Muscle layer of colon (tissue), 2 donors: Measurements from ENCODE around the gene DUSP16.

ENCODE experiments used
- H3K27ac ChIP-seq: one replicate; pipeline ENCODE4 v1.7.0; 2013; ENCODE audit warnings: low read depth, mild to moderate bottlenecking, low read length, moderate library complexity
- H3K27me3 ChIP-seq, 2 donors: one replicate each; pipeline ENCODE4 v1.7.0; 2013; ENCODE audit warnings: low read length in 2 of 2, mild to moderate bottlenecking in 2 of 2; ENCODE audit not compliant: insufficient read depth in 2 of 2, control insufficient read depth in 1 of 2
- H3K36me3 ChIP-seq: one replicate; pipeline ENCODE4 v1.7.0; 2013; ENCODE audit warnings: mild to moderate bottlenecking, low read length; ENCODE audit not compliant: insufficient read depth
- H3K4me1 ChIP-seq: one replicate; pipeline ENCODE4 v1.7.0; 2013; ENCODE audit warnings: mild to moderate bottlenecking, low read length; ENCODE audit not compliant: insufficient read depth
- H3K4me3 ChIP-seq, 2 donors: one replicate each; pipeline ENCODE4 v1.7.0; 2013; ENCODE audit warnings: low read length in 2 of 2, low read depth in 1 of 2, mild to moderate bottlenecking in 1 of 2, moderate library complexity in 1 of 2
- H3K9ac ChIP-seq: one replicate; pipeline ENCODE4 v1.7.0; 2013; ENCODE audit warnings: low read length
- H3K9me3 ChIP-seq: one replicate; pipeline ENCODE4 v1.7.0; 2013; ENCODE audit warnings: mild to moderate bottlenecking, low read length
- donor health status: abdominal sarcoma.
- donor health status: Adenocarcinoma of cecum.

Gene DUSP16, protein sequence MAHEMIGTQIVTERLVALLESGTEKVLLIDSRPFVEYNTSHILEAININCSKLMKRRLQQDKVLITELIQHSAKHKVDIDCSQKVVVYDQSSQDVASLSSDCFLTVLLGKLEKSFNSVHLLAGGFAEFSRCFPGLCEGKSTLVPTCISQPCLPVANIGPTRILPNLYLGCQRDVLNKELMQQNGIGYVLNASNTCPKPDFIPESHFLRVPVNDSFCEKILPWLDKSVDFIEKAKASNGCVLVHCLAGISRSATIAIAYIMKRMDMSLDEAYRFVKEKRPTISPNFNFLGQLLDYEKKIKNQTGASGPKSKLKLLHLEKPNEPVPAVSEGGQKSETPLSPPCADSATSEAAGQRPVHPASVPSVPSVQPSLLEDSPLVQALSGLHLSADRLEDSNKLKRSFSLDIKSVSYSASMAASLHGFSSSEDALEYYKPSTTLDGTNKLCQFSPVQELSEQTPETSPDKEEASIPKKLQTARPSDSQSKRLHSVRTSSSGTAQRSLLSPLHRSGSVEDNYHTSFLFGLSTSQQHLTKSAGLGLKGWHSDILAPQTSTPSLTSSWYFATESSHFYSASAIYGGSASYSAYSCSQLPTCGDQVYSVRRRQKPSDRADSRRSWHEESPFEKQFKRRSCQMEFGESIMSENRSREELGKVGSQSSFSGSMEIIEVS

DNA sequence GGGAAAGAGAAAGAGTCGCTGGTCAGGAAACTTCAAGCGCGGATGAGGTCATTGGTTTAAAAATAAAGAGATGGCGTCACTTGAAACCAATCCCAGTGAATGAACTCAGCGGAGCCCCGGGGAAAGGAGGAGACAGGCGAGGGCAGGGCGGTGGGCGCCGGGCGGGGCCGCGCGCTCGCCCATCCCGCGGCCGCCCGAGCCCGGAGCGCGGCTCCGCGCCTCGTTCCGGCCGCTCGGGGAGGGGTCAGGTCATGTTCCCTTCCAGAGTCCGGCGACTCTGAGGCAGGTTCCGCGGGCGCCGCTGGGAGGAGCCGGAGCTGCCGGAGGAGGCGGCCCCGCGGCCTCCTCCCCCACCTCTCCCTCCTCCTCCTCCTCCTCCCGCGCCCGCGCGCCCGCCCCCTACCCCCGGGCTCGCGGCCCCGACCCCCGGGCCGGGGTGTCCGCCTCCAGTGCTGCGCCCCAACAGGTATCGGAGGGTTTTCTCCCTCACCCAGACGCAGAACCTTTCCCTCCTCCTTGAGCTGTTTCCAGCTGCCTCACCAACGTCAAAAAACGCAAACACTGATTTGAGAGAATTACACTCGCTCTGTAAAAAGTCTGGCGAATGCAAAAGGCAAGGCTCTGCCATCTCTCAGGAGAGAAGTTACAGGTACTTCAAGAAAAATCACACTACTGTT lies at the start of gene DUSP16:
DUSP16 (minus strand) TSS at position 279 of the 677 bp plus-strand sequence. CDS start 41,765 bp downstream, outside the sequence.
- H3K27me3 ChIP-seq: no peaks in the 10 kb centered on the region
- no peaks in the 10 kb centered on the region for H3K36me3 ChIP-seq
- no peaks in the 10 kb centered on the region for H3K9me3 ChIP-seq
- H3K27ac ChIP-seq: peak within 1 kb of the TSS; percentile 95
- peak within 1 kb of the TSS; percentile 94 for H3K9ac ChIP-seq
- H3K4me3 ChIP-seq: peak within 1 kb of the TSS; percentile 64 to 85
- H3K4me1 ChIP-seq: peaks cover 25% of the 10 kb centered on the region

DNA sequence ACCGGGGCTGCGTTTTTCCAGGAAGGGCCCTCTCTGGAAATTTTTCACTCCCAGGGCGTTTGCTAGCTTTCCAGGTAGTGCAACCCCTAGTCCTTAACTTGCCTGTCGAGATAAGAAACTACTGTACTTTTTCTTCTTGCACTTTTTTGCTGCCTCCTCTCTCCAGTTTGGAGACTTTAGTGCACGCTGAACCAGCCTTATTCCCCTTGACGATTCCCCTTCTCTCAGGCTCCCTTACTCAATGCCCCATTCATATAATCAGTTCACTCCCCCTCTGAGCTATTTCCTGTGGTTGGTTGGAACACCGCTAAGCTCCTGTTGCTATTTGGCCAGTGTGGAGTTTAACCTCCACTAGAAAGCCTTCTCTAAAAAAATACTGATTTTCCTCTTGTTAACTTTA lies 49.7 kb upstream of the DUSP16 start:
- H3K9ac ChIP-seq: peak overlapping the region; percentile 16
- no peaks in the 10 kb centered on the region for H3K36me3 ChIP-seq
- no peaks in the 10 kb centered on the region for H3K9me3 ChIP-seq
- peak overlapping the region; percentile 68 to 78 for H3K4me3 ChIP-seq
- H3K27ac ChIP-seq: peak overlapping the region; percentile 98
- H3K27me3 ChIP-seq: no peaks in the 10 kb centered on the region
- peaks cover 26% of the 10 kb centered on the region for H3K4me1 ChIP-seq

DNA sequence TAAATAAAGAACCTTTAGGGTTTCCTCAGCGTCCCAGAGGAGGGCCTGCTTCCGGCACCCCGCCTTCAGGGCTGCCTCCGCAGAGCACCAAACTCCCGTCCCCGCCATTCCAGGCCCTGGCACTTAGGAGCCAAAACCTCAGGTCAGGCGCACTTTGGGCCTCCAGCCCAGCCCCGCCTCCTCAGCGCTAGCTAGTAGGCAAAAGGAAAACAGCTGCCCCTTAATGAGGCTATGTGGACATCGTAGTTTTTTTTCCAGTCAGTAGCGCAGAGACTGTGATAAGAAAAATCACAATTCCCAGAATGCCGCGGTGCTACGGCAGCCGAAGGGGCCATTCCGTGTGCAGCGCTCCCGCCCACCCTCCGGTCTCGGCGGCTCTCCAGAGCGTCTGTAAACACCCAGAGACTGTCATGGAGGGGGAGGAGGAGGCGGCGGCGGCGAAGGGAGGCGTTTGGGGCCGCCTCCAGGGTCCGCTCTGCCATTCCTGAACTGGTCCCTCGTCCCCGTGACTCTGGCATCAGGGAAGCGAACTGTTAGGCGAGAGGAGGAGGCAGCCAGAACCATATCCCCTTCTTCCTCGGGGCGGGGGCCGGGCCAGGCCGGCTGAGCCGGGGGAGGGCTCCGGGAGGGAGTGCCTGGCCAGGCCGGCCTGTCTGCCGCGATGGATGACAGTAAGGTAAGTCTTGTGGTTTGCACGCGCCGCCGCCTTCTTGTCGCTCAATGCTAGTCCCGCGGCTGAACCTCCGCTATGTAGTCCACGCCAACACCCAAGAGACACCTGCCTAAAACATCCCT lies 49.0 kb upstream of the DUSP16 start, which contains the start of gene CREBL2:
CREBL2 (plus strand) TSS at position 365 of the 795 bp plus-strand sequence; CDS start at position 662, 297 bp downstream.
- H3K27me3 ChIP-seq: no peaks in the 10 kb centered on the region
- H3K9ac ChIP-seq: peak within 1 kb of the TSS; percentile 16
- H3K4me1 ChIP-seq: peaks cover 21% of the 10 kb centered on the region
- peak within 1 kb of the TSS; percentile 68 to 78 for H3K4me3 ChIP-seq
- no peaks in the 10 kb centered on the region for H3K9me3 ChIP-seq
- H3K27ac ChIP-seq: peak within 1 kb of the TSS; percentile 98
- H3K36me3 ChIP-seq: no peaks in the 10 kb centered on the region

DNA sequence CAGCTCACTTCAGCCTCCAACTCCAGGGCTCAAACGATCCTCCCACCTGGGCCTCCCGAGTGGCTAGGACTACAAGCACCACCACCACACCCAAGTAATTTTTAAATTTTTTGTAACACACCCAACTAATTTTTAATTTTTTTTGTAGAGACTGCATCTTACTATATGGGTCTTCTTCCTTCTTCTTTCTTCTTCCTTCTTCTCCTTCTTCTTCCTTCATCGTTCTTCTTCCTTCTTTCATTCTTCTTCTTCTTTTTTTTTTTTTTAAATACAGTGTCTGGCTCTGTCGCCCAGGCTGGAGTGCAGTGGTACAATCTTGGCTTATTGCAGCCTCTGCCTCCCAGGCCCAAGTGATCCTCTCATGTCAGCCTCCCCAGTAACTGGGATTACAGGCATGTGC lies 48.0 kb upstream of the DUSP16 start:
- Histone ChIP-seq H3K36me3 (no peaks in the 10 kb centered on the region), H3K4me1 (peaks cover 21% of the 10 kb centered on the region), H3K27me3 (no peaks in the 10 kb centered on the region), H3K9ac (no peak overlapping the region), H3K9me3 (no peaks in the 10 kb centered on the region), H3K4me3 (peak overlapping the region in 1 of 2 donors; percentile 68), H3K27ac (peak overlapping the region; percentile 98)

DNA sequence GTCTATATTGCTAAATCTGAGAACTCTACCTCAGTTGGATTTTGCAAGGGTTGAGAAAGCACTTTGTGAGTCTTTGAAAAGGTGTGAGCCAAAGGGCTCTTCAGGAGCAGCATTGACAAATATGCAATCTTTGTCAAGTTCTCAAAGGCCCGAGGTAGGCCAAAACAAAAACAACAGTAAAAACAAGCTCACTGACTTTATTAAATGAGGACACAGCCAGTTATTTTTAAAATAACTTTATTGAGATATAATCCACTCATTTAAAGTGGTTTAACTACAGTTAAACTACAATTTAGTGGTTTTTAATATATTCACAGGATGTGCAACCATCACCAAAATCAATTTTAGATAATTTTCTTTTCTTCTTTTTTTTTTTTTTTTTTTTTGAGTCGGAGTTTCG lies 47.0 kb upstream of the DUSP16 start:
- no peaks in the 10 kb centered on the region for H3K27me3 ChIP-seq
- no peak overlapping the region for H3K9ac ChIP-seq
- H3K4me1 ChIP-seq: peaks cover 21% of the 10 kb centered on the region
- H3K27ac ChIP-seq: no peak overlapping the region
- H3K9me3 ChIP-seq: no peaks in the 10 kb centered on the region
- no peaks in the 10 kb centered on the region for H3K36me3 ChIP-seq
- H3K4me3 ChIP-seq: no peak overlapping the region

DNA sequence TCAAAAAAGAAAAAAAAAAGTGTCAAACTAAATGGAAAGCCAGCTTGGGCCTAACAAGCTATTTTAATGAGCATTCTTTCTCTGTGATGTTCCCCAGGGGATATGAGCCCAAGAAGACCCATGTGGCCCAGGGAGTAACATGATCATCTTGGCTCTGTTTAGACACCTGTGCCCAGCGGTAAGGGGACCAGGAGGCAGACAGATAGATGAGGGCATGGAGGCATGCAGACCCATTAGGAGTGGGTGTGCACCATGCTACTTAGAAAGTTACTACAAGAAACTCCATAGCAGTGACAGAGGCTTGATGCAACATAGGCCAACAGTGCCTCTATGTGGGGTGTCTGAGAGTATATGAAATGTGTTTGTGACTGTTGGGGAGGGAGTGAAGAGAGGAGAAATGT lies 45.9 kb upstream of the DUSP16 start:
- Histone ChIP-seq H3K27me3 (no peaks in the 10 kb centered on the region), H3K4me3 (no peak overlapping the region), H3K9ac (no peak overlapping the region), H3K36me3 (no peaks in the 10 kb centered on the region), H3K9me3 (no peaks in the 10 kb centered on the region), H3K27ac (no peak overlapping the region), H3K4me1 (peaks cover 13% of the 10 kb centered on the region)

DNA sequence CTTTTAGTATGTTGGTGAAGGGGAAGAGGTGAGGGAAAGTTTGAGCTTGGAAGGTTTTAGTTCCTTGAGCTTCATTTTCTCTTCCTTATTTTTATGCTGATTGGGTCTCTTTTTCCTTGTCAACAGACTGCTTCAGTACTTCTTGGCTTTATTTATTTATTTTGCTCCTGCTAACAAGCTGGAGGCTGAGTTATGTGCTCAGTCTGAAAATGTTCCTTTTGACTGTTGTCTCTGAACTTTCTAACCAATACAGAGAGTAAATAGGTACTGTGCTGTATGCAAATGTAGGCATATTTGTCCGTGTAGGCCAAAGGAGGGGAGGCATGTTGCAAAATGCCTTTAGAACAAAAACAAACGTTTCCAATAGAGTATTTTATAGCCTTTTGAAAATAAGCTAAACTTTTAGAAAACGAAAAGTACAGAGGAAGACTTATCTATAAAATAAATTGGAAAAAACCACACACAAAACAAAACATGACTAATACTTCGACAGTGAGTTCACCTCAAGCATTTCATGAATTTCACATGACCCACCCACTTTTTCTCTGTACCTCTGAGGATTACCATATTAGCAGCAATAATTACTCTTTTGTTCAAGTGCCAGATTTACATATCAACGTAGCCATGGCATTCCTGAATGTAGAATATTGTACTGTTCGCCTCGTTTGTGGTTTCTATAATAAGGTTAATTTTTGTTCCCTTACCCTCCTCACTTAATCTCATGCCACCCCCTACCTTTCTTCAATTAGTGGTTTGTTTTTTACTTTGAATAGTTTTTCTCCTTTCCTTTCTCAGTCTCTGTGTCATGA lies 44.3 kb upstream of the DUSP16 start:
- H3K27ac ChIP-seq: no peak overlapping the region
- H3K27me3 ChIP-seq: no peaks in the 10 kb centered on the region

DNA sequence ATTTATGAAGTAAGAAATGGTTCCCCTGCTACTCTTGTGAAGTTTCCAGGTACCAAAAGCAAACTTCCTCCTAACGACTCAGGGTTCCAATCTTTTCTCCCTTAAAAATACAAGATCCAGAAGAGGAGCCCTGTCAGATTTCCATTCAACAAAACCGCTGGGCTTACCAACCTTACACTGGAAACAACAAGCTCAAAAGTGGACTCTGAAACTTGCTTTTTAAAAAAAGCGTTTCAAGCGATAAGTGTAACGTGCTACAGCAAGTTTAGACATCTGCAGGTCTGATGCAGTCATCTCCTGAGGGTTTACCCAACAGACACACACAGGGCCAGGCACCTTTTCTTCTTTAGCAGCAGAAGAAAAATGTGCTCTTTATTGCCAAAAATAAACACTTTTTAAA lies 42.1 kb upstream of the DUSP16 start:
- no peaks in the 10 kb centered on the region for H3K27me3 ChIP-seq
- no peaks in the 10 kb centered on the region for H3K36me3 ChIP-seq
- H3K9ac ChIP-seq: no peak overlapping the region
- H3K4me1 ChIP-seq: no peaks in the 10 kb centered on the region
- H3K4me3 ChIP-seq: no peak overlapping the region
- no peak overlapping the region for H3K27ac ChIP-seq
- H3K9me3 ChIP-seq: no peaks in the 10 kb centered on the region

More for the DNA sequence above, 44.3 kb upstream of the DUSP16 start:
- Histone ChIP-seq H3K4me1 (peaks cover 5% of the 10 kb centered on the region), H3K4me3 (no peak overlapping the region), H3K36me3 (no peaks in the 10 kb centered on the region), H3K9me3 (no peaks in the 10 kb centered on the region), H3K9ac (no peak overlapping the region)

DNA sequence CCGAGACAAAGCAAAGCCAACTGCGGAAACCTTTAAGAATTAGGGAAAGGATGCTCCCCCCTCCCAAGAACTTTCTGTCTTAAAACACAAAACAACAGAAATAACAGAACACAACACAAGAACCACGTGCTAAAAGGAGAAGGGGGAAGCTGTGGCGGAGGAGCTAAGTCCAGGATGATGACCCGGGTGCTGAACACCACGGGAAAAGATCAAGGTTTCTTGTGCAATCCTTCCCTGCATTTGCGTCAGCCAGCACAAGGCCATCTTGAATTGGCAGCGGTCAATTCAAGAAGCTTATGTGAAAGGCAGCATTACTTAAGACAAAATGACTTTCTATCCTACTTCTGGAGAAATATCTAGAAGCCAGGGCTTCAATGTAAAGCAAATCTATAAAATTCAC lies 38.0 kb upstream of the DUSP16 start:
- Histone ChIP-seq H3K36me3 (no peaks in the 10 kb centered on the region), H3K9ac (no peak overlapping the region), H3K4me3 (no peak overlapping the region), H3K4me1 (no peaks in the 10 kb centered on the region), H3K27ac (no peak overlapping the region), H3K27me3 (no peaks in the 10 kb centered on the region), H3K9me3 (no peaks in the 10 kb centered on the region)
